ENCODE results near the gene CD300LF. TPM values are rescaled to one million over a fixed set of nuclear protein-coding genes. Genes with fewer than 3 reads are reported as not detected.

The CD300LF gene
- 10 to 100 TPM in 1 of 3 donors, 1 to 10 TPM in 2; 1.9 to 10.6 (median 8.7) TPM for total RNA-seq
- 4.8 TPM for total RNA-seq (2013)

DNA sequence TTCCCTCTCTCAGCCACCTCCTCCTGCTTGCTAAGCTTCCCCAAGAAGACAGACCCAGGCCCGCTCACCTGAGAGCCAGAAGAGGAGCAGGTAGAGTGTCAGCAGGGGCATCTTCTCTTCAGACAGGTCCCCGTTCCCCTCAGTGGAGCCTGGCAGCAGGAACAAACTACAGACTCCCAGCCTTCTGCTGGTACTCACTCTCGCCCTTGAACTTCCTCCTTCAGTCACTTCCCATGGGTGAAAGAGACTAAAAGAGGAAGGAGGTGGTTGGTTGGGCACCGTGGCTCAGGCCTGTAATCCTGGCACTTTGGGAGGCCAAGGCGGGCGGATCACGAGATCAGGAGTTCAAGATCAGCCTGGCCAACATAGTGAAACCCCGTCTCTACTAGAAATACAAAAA, at the start of gene CD300LF:
CD300LF (minus strand) TSS at position 168 of the 400 bp plus-strand sequence; CDS start at position 111, 57 bp downstream.
- no peaks in the 10 kb centered on the region for H3K36me3 ChIP-seq (ENCODE audit: control insufficient read depth, insufficient read depth, low read length)
- no peaks in the 10 kb centered on the region for H3K27me3 ChIP-seq (ENCODE audit: control insufficient read depth, insufficient read depth, low read length)
- H3K4me3 ChIP-seq (ENCODE audit: low read length): peak within 1 kb of the TSS; percentile 9
- no peak for TF ChIP-seq CTCF (IDR thresholded peaks at IDR 0.05)
- H3K9me3 ChIP-seq (ENCODE audit: control insufficient read depth, insufficient read depth, low read length): no peaks in the 10 kb centered on the region
- no peak within 1 kb of the TSS for H3K27ac Mint-ChIP-seq
- H3K4me1 ChIP-seq (ENCODE audit: control insufficient read depth, insufficient read depth, low read length): peaks cover 35% of the 10 kb centered on the region
- no peaks in the 10 kb centered on the region for H3K9me3 Mint-ChIP-seq
- no peak within 1 kb of the TSS for H3K4me3 Mint-ChIP-seq
- intact Hi-C loops (cut with micrococcal nuclease): no loop called here
- 51% methylated on average over 7 of the region's 8 CpGs for WGBS (ENCODE audit: insufficient coverage)
- no peak within 1 kb of the TSS for H3K27ac ChIP-seq (ENCODE audit: low read length)
- no peaks in the 10 kb centered on the region for H3K36me3 Mint-ChIP-seq
- DNase-seq (no peak), ATAC-seq (peak in 2 of 3 donors; percentile 18 to 69)
- H3K27me3 Mint-ChIP-seq (ENCODE audit: low read depth in 2 of 2): peaks cover 12 to 23% of the 10 kb centered on the region in 2 donors
- peaks cover 4 to 36% of the 10 kb centered on the region in 2 donors for H3K4me1 Mint-ChIP-seq

DNA sequence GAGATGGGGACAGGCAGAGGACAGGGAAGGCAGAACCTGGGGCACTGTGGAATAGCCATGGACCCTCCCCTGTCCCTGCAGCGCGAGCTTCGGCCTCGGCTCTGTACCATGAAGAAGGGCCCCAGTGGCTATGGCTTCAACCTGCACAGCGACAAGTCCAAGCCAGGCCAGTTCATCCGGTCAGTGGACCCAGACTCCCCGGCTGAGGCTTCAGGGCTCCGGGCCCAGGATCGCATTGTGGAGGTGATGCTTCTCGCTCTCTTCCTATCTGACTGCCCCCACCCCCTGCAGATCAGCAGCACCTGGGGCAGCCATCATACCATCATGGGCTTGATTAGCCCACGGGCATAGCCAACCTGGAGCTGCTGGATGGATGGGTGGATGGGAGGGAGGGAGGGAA, 49.2 kb upstream of the CD300LF start:
- no peak overlapping the region for H3K27ac ChIP-seq (ENCODE audit: low read length)
- H3K4me3 ChIP-seq (ENCODE audit: low read length): no peak overlapping the region
- H3K36me3 ChIP-seq (ENCODE audit: control insufficient read depth, insufficient read depth, low read length): peaks cover 48% of the 10 kb centered on the region
- DNase-seq: no peak
- H3K4me3 Mint-ChIP-seq: peak overlapping the region; percentile 49
- H3K36me3 Mint-ChIP-seq: no peaks in the 10 kb centered on the region
- no peak for ATAC-seq
- WGBS (ENCODE audit: insufficient coverage): 93% methylated on average over 10 of the region's 11 CpGs
- H3K27me3 ChIP-seq (ENCODE audit: control insufficient read depth, insufficient read depth, low read length): no peaks in the 10 kb centered on the region
- peaks cover 74% of the 10 kb centered on the region for H3K4me1 ChIP-seq (ENCODE audit: control insufficient read depth, insufficient read depth, low read length)
- peaks cover 51 to 73% of the 10 kb centered on the region in 2 donors for H3K4me1 Mint-ChIP-seq
- intact Hi-C loops (cut with micrococcal nuclease): no loop called here
- H3K27me3 Mint-ChIP-seq (ENCODE audit: low read depth in 2 of 2): no peaks in the 10 kb centered on the region
- H3K9me3 ChIP-seq (ENCODE audit: control insufficient read depth, insufficient read depth, low read length): no peaks in the 10 kb centered on the region
- TF ChIP-seq CTCF (IDR thresholded peaks at IDR 0.05): no peak
- H3K27ac Mint-ChIP-seq: peak overlapping the region; percentile 85 to 92
- no peaks in the 10 kb centered on the region for H3K9me3 Mint-ChIP-seq

GRCh38 chr17:74761419-74761818, 48.7 kb upstream of the CD300LF start:
- Mint-ChIP-seq H3K36me3 (no peaks in the 10 kb centered on the region), H3K4me3 (peak overlapping the region; percentile 49), H3K4me1 (peaks cover 56 to 75% of the 10 kb centered on the region in 2 donors), H3K9me3 (no peaks in the 10 kb centered on the region), H3K27ac (peak overlapping the region; percentile 85 to 92), H3K27me3 (ENCODE audit: low read depth in 2 of 2) (no peaks in the 10 kb centered on the region)
- peaks cover 76% of the 10 kb centered on the region for H3K4me1 ChIP-seq (ENCODE audit: control insufficient read depth, insufficient read depth, low read length)
- H3K9me3 ChIP-seq (ENCODE audit: control insufficient read depth, insufficient read depth, low read length): no peaks in the 10 kb centered on the region
- peaks cover 45% of the 10 kb centered on the region for H3K36me3 ChIP-seq (ENCODE audit: control insufficient read depth, insufficient read depth, low read length)
- ATAC-seq: no peak
- no peak for DNase-seq
- intact Hi-C loops (cut with micrococcal nuclease): no loop called here
- H3K27me3 ChIP-seq (ENCODE audit: control insufficient read depth, insufficient read depth, low read length): no peaks in the 10 kb centered on the region
- H3K27ac ChIP-seq (ENCODE audit: low read length): peak overlapping the region; percentile 17
- H3K4me3 ChIP-seq (ENCODE audit: low read length): no peak overlapping the region
- TF ChIP-seq CTCF (IDR thresholded peaks at IDR 0.05): no peak
- WGBS (ENCODE audit: insufficient coverage): 60% methylated on average over 4 of the region's 5 CpGs
